SJCRH30 (cell line): ENCODE results near the gene ADNP2. TPM values are rescaled to one million over a fixed set of nuclear protein-coding genes. Genes with fewer than 3 reads are reported as not detected.

ENCODE experiments used
- DNase-seq, 2 experiments: peaks; one replicate each; pipeline ENCODE4 v3.0.0-alpha.2; 2015 to 2020
- H3K27ac ChIP-seq: fragments of 250-450 bp; sonication (Bioruptor Pico); 2 replicates; pipeline ENCODE4 v1.5.1; 2020; ENCODE audit warnings: mild to moderate bottlenecking, moderate library complexity
- H3K27me3 ChIP-seq: fragments of 250-450 bp; sonication (Bioruptor Pico); 2 replicates; pipeline ENCODE4 v1.5.1; 2020; ENCODE audit warnings: mild to moderate bottlenecking, moderate library complexity
- H3K36me3 ChIP-seq: fragments of 250-450 bp; sonication (Bioruptor Pico); 2 replicates; pipeline ENCODE4 v1.5.1; 2020; ENCODE audit warnings: mild to moderate bottlenecking, moderate library complexity
- H3K4me1 ChIP-seq: fragments of 250-450 bp; sonication (Bioruptor Pico); 2 replicates; pipeline ENCODE4 v1.5.1; 2020; ENCODE audit warnings: mild to moderate bottlenecking, moderate library complexity
- H3K4me3 ChIP-seq: fragments of 250-450 bp; sonication (Bioruptor Pico); 2 replicates; pipeline ENCODE4 v1.5.1; 2020; ENCODE audit warnings: mild to moderate bottlenecking, moderate library complexity
- H3K9me3 ChIP-seq: fragments of 250-450 bp; sonication (Bioruptor Pico); replicated peaks from 2 replicates; pipeline ENCODE4 v1.5.1; 2020; ENCODE audit warnings: mild to moderate bottlenecking, moderate library complexity
- total RNA-seq: library from RNA; depleted of rRNA; stranded (reverse); fragments of >200 nt; shearing (Covaris generic); gene quantifications from 2 replicates; pipeline ENCODE4 v1.2.3, GENCODE V29; 2014; rRNA removed

ADNP2 gene
- total RNA-seq, 1 experiment from 2014 or later: 39.6 TPM

DNA sequence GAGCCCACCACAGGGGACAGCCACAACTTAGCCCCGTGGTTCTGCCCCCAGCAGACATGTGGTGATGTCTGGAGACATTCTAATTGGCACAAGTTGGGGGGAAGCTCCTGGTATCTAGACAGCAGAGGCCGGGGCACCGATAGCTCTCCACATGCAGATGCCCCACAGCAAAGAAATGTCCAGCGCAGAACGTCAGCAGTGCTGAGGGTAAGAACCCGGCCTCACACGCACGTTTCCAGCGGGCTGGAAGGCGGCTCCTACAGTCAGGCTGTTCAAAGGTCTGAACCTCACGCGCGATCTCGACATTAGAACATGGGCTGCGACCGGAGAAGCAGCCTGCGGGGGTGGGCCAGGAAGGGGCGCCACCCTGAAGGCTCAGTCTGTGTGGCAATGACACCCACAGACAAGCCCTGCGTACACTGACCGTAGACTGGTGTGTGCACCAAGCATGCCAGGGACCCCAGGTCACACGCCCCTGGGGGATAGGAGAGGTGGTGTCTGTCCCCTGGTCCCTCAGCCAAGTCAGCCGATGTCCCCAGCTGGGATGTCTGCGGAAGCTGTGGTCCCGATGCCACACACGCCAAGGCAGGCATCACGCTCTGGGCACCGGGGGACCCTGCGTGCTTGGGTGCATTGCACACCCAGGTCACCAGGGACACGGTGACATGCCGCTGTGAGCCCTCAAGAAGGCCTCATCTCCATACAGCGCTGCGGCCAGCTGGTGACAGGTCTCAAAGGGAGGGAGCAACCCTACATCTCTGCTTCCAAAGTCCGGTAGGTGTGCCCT is 71.9 kb downstream of the ADNP2 start:
- no peaks in the 10 kb centered on the region for H3K9me3 ChIP-seq
- no peak for DNase-seq
- H3K4me3 ChIP-seq: no peak overlapping the region
- no peaks in the 10 kb centered on the region for H3K36me3 ChIP-seq
- no peaks in the 10 kb centered on the region for H3K4me1 ChIP-seq
- no peaks in the 10 kb centered on the region for H3K27me3 ChIP-seq
- H3K27ac ChIP-seq: no peak overlapping the region

DNA sequence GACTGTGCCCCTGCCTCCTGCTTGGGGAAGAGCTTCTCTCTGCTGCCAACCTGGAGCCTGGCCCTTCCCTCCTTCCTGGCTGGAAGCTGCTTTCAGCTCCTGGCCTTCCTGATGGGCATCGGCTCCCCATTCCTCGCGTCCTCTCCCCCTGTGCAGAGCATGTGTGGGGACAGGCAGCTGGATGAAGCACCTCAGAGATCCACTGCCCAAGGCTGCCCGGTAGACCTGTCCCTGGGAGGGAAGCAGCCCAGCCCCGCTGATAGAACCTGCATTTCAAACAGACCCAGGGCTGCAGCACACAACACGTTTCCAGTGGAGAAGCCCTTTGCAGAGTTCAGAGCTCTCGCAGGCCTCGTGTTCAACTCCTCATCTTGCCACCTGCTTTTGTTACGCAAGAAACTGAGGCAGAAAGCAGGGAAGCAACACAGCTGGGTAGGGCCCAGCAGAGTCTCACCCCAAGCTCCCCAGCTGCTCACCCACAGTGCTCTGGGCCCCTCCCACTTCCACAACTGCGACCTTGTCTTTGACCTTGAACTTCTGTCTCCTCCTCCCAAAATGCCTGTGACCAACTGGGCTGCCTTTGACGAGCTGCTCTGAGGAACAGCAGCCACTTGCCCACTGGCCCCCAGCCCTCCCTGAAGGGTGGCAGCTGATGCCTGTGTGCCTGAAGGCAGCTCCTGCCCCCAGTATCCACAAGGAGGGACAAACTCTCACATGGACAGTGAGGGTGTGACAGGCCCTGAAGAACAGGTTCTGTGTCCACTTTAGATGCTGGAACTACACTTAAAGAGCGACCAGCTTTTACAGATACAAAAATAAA is 72.8 kb downstream of the ADNP2 start:
- H3K27ac ChIP-seq: no peak overlapping the region
- H3K9me3 ChIP-seq: no peaks in the 10 kb centered on the region
- no peaks in the 10 kb centered on the region for H3K36me3 ChIP-seq
- H3K4me1 ChIP-seq: no peaks in the 10 kb centered on the region
- H3K27me3 ChIP-seq: no peaks in the 10 kb centered on the region
- no peak for DNase-seq
- no peak overlapping the region for H3K4me3 ChIP-seq

DNA sequence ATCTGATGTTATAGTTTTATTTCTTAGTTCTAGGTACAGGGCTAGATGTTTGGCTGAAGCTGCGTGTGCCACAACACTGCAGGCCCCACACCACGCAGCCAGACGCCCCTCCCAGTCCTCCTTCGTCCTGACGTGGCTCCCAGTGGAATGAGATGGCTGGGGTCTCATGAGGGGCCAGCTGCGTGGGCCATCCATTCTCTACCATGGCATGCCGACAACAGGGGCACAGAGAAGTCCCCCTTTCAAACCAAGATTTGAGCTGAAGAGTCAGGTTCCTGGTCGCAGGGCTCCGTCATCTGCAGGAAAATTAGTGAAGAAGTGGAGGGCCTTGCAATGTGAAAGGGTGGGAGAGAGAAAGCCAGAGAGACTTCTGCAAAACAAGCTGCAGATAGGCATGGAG is 73.8 kb downstream of the ADNP2 start:
- Histone ChIP-seq H3K27ac (no peak overlapping the region), H3K9me3 (no peaks in the 10 kb centered on the region), H3K4me1 (no peaks in the 10 kb centered on the region), H3K27me3 (no peaks in the 10 kb centered on the region), H3K36me3 (no peaks in the 10 kb centered on the region), H3K4me3 (no peak overlapping the region)
- no peak for DNase-seq

DNA sequence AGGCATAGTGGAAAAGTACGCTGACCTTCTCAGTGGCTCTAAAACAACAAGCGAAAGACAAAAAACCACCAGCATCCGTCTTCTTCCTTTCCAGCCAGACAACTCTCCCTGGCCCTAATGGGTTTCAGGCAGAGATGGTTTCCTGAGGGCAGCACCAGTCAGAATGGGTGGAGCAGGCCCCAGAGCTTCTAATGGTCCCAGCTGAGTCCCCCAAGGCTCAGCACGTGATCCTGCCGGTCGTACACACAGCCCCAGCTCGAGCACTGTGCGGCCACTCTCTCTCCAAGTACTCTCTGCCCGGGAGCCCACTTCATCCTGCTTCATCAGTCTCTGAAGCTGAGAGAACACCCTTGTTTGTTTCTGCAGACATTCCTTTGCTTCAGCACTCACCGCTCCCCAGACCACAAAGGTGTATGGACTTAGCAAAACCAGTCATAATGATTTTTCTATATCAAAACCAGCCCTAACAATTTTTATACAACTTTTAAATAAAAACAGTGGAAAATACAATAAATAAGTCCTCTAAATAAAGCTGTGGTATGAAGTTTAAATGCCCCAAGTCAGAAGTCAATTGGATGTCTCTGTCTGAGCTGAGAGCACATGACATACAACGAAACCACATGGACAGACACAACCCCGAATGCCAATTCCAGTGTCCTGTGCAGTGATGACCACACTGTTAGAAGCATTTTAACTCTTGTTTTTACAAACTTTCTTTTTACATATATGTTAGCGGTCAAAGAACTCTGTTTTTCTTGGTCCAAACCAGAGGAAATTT is 74.4 kb downstream of the ADNP2 start:
- no peak for DNase-seq
- Histone ChIP-seq H3K9me3 (no peaks in the 10 kb centered on the region), H3K36me3 (no peaks in the 10 kb centered on the region), H3K27ac (no peak overlapping the region), H3K27me3 (no peaks in the 10 kb centered on the region), H3K4me3 (no peak overlapping the region), H3K4me1 (no peaks in the 10 kb centered on the region)

DNA sequence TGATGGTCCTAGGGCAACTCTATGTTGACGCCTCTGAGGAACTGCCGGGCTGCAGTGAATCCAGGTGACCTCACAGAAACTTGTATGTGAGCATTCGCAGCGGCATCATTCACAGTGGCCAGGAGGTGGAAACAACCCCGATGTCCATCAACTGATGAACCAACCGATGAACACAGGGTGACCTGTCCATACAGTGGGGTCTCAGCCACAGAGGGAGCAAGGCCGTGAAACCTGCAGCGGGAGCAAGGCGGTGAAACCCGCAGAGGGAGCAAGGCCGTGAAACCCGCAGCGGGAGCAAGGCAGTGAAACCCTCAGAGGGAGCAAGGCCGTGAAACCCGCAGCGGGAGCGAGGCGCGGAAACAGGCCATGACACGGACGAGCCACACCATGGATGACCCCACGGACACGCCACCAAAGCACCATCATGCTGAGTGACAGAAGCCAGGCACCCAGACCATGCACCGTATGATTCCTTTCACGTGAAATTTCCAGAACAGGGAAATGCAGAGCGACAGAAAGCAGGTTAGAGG is 75.2 kb downstream of the ADNP2 start:
- no peak for DNase-seq
- Histone ChIP-seq H3K4me3 (no peak overlapping the region), H3K27ac (no peak overlapping the region), H3K27me3 (no peaks in the 10 kb centered on the region), H3K4me1 (no peaks in the 10 kb centered on the region), H3K9me3 (no peaks in the 10 kb centered on the region), H3K36me3 (no peaks in the 10 kb centered on the region)

DNA sequence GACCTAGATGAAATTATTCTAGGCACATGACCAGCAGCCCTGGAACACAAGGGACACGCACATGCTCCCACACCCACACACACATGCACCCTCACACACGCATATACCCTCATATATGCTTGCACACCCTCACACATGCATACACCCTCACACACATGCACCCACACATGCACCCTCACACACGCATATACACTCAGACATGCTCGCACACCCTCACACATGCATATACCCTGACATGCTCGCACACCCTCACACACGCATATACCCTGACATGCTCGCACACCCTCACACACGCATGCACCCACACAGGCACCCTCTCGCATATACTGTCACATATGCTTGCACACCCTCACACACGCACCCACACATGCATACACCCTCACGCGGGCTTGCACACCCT is 76.5 kb downstream of the ADNP2 start:
- no peaks in the 10 kb centered on the region for H3K27me3 ChIP-seq
- no peak for DNase-seq

DNA sequence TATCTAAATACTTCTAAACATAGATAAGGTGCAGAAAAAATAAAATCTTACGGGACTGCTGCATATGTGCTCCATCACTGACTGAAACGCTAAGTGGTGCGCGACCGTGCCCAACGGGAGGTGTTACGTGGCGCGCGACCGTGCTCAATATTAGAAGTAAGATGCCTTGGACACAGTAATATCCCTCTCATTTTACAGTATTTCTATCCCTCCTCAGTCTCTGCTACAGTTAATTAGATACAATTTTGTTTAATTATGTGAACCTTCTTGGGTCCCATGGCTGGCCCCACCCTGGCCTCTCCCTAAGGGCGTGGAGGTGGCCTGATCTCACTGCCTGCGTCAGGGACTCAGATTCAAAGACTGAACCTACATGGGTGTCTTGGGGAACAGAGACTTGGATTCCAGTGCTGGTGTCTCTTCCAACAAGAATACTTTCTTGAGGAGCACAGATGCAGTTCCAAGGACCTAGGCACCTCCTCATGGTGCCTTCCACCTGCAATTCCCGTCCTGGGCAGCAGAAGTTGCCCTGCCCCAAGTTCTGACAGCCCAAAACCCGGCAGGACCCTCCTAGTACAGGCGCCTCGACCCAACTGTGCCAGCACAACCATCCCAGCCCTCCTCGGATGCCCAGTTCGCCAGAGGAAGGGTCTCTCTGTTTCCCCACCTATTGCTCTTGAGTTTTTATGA is 79.0 kb downstream of the ADNP2 start:
- Histone ChIP-seq H3K27me3 (no peaks in the 10 kb centered on the region), H3K4me3 (no peak overlapping the region)

More for the DNA sequence above, 76.5 kb downstream of the ADNP2 start:
- Histone ChIP-seq H3K4me1 (no peaks in the 10 kb centered on the region), H3K4me3 (no peak overlapping the region), H3K27ac (no peak overlapping the region), H3K9me3 (no peaks in the 10 kb centered on the region), H3K36me3 (no peaks in the 10 kb centered on the region)

DNA sequence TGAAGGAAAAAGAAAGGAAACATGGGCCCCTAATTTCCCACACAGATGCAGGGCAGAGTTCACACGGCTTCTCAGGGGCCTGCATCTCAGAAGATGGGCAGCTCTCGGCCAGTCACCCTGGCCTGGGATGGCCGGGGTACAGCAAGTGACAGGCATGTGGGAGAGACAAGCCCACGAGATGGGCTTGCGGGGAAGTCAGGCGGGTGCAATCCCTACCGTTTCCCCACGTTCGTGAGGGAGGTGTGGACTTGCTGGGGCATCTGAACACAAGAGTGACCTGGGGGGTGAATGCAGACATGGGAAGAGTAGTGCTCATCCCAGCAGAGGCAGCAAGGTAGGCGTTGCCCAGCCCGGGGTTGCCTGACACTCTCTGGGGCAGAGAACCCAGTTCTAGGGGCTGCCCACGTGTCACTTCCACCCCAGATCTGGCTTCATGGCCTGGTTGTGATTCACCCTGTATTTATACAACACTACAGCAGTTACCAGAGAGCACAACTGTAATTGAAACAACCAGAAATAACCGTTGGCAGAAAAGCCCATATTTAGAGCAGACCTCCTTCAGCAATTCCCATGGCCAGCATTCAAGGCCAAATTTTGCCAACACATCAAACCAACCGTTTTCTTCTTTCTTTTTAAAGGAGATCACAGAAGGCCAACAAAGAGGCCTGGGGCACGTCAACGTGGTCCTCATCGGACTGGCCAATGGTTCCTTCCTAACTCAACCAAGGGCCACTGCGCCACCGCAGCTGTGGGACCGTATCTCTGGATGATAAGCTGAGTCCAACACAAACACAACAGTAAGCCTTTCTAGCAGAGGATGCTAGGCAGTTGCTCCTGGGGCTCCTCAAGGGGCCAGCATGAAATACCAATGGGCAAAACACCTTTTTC is 79.8 kb downstream of the ADNP2 start:
- H3K36me3 ChIP-seq: no peaks in the 10 kb centered on the region
- no peak overlapping the region for H3K27ac ChIP-seq
- H3K4me3 ChIP-seq: no peak overlapping the region
- H3K9me3 ChIP-seq: no peaks in the 10 kb centered on the region
- no peak for DNase-seq
- H3K4me1 ChIP-seq: no peaks in the 10 kb centered on the region
- H3K27me3 ChIP-seq: no peaks in the 10 kb centered on the region

More for the DNA sequence above, 79.0 kb downstream of the ADNP2 start:
- Histone ChIP-seq H3K27ac (no peak overlapping the region), H3K4me1 (no peaks in the 10 kb centered on the region), H3K9me3 (no peaks in the 10 kb centered on the region), H3K36me3 (no peaks in the 10 kb centered on the region)
- no peak for DNase-seq

DNA sequence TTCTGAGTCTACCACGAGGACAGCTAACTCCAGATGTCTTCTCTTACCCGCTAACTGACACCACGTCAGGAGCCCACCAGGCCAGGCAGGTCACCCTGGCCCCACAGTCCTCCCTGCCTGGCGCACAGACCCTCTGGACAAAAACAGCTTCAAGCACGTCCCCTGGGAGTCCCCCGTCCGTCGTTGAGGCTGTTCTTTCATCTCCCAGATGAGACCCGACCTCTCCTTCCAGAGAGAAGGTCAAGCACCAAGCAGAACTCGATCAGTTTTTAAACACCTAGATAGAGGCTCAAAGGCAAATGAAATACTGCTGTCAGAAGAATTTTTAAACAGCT is 80.4 kb downstream of the ADNP2 start:
- Histone ChIP-seq H3K4me3 (no peak overlapping the region), H3K27me3 (no peaks in the 10 kb centered on the region)
- no peak for DNase-seq

More for the DNA sequence above, 80.4 kb downstream of the ADNP2 start:
- H3K36me3 ChIP-seq: no peaks in the 10 kb centered on the region
- H3K9me3 ChIP-seq: no peaks in the 10 kb centered on the region
- H3K27ac ChIP-seq: no peak overlapping the region
- H3K4me1 ChIP-seq: no peaks in the 10 kb centered on the region

Other genes starting within 250 kb of the ADNP2 start
- gene SLC66A2, start 157.6 kb upstream of the ADNP2 start, total RNA-seq: 14.2 and 16.3 TPM in 2 replicates
- not detected in 2 replicates for gene HSBP1L1, start 144.6 kb upstream of the ADNP2 start, total RNA-seq
- gene TXNL4A, start 120.7 kb upstream of the ADNP2 start, total RNA-seq: 59.4 and 60.7 TPM in 2 replicates
- gene RBFA, start 74.8 kb upstream of the ADNP2 start, total RNA-seq: 24.0 and 26.1 TPM in 2 replicates
- 8.2 and 9.1 TPM in 2 replicates for gene PARD6G, start 138.3 kb downstream of the ADNP2 start, total RNA-seq